Nasal cavity respiratory epithelium epithelial cell of viscerocranial mucosa (primary cell): ENCODE measurements around the gene APOLD1. TPM values are rescaled to one million over a fixed set of nuclear protein-coding genes. Genes with fewer than 3 reads are reported as not detected.

ENCODE experiments used
- total RNA-seq: library from RNA; depleted of rRNA; stranded (reverse); fragments of >200 nt; gene quantifications from 2 replicates; pipeline ENCODE4 v1.2.3, GENCODE V29; 2014

The APOLD1 gene
- total RNA-seq, result 2.1 and 4.1 TPM in 2 replicates

GRCh38 chr12:12784911-12785814 is at the start of gene APOLD1:
Gene APOLD1, plus strand, starts transcription at chr12:12785659. Its CDS starts 33 bp downstream, at chr12:12785692.

GRCh38 chr12:12813120-12814101 is 28.0 kb downstream of the APOLD1 start, which contains the start of gene DDX47:
Gene DDX47, plus strand, starts transcription at chr12:12813346. Its CDS starts 22 bp downstream, at chr12:12813368.

Other genes starting within 250 kb of the APOLD1 start
- gene DUSP16, start 222.8 kb upstream of the APOLD1 start, total RNA-seq, result 17.4 and 25.6 TPM in 2 replicates
- 19.5 and 27.9 TPM in 2 replicates for gene CREBL2, start 173.8 kb upstream of the APOLD1 start, total RNA-seq
- gene GPR19, start 89.5 kb upstream of the APOLD1 start, total RNA-seq, result not detected in 2 replicates
- 24.1 and 73.1 TPM in 2 replicates for gene CDKN1B, start 68.3 kb upstream of the APOLD1 start, total RNA-seq
- 56.0 and 59.2 TPM in 2 replicates for gene DDX47, start 27.7 kb downstream of the APOLD1 start, total RNA-seq
- gene GPRC5A, start 105.9 kb downstream of the APOLD1 start, total RNA-seq, result 18.8 and 20.4 TPM in 2 replicates
- gene GPRC5D, start 166.5 kb downstream of the APOLD1 start, total RNA-seq, result not detected in 2 replicates
- 5.5 and 20.9 TPM in 2 replicates for gene HEBP1, start 214.6 kb downstream of the APOLD1 start, total RNA-seq